HG02973 (cell line): Measurements from ENCODE around the gene CDH24.

Source experiments
- ATAC-seq: cut with Tn5 transposase; IDR thresholded peaks from one replicate; pipeline ENCODE4 v1.9.1; 2021; ENCODE audit warnings: moderate library complexity; ENCODE audit not compliant: unreplicated experiment

CDH24 gene

GRCh38 chr14:23066855-23067744 lies 9.8 kb upstream of the CDH24 start:
- no peak for ATAC-seq

- no peak for ATAC-seq
Observed at GRCh38 chr14:23066368-23066767, 9.0 kb upstream of the CDH24 start.

DNA sequence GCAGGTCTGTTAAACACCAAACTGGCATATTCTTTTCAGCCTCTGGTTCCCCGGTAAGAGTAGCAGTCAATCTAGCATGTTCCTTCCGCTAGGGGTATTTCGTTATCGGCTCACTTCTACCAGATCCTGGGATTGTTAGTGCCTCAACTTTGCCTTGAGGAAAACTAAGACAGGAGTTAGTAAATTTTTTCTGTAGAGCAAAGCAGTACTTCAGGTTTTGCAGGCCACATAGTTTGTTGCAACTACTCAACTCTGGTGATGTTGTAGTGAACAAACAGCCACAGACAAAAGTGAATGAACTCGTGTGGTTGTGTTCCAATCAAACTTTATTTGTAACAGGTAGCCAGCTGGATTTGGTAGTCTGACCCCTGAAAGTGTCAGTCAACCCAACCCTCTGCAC lies 6.3 kb upstream of the CDH24 start:
- no peak for ATAC-seq

DNA sequence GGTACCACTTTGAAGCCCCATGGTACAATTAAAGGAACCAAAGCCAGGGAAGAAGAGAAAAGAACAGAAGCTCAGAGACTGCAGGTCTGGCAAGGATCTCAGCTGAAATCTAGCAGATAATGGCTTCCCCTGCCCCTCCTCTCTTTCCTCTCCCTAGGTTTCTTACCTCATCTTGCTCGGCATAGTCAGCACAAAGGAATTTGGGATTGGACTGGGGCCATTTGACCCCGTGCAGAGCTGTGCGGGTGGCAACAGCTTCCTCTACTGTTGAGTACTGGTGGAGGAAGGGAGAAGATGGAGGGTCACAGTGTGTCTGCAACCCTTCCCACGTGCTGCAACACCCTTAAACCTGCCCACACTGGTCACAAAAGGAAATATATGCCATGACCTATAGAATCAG lies 4.7 kb upstream of the CDH24 start:
- no peak for ATAC-seq

DNA sequence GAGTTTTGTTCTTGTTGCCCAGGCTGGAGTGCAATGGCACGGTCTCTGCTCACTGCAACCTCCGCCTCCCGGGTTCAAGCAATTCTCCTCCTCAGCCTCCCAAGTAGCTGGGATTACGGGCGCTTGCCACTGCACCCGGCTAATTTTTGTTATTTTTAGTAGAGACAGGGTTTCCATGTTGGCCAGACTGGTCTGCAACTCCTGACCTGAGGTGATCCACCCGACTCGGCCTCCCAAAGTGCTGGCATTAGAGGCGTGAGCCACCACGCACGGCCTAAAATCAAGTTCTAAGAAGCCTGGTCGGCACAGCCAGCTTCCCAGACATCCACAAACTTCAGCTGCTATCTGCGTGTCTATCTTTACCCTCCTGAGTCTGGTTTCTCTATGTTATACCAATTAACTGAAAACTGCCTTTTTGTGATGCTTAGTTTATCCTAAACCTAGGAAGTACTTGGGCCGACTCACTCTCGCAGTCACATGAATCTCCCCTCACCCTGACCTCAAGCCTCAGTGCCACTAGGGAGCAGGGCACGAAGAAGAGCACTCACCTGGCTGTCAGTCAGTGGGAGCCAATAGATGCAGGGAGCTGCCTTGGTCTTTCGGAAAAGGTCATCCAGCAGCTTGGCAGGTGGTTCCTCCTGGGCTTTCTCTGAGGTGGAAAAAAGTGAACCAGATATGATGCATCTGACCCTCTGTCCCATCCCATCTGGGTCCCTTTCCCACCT lies 3.4 kb upstream of the CDH24 start:
- no peak for ATAC-seq

DNA sequence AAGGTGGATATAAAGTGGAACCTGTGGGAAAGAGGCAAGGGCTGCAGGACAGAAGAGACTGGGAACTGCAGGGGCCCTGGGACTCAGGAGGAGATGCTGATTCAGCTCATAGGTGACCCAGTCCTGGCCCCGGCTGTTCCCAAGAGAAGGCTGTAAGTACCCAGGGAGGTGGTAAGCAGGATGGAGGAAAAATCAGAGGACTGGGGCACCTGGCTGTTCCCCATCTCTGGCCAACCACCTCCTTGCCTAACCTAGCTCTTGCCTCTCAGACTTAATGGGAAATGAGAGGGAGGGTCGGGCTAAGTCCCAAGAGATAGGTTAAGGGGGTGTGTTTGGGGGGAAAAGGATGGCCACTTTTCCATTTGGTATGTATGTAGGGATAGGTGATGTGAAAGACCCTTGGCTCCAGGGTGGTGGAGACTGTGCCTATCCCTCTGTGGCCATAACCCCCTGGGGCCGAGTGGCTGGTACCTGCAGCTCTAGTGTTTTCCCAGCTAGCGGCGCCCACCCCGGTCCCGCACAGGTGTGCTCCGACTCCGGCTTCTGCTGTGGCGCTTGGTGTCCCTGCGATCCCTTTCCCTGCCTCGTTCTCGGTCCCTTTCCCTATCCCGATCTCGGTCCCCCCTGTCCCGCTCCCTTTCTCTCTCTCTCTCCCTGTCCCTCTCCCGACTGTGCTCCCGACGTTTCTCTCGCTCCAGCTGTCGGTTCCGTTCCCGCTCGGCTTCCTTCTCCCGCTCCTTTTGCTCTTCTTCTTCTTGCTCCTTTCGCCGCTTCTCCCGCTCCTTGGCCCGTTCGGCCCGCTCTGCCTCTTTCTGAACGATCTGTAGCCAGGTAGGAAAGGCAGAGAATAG lies 1.6 kb upstream of the CDH24 start:
- ATAC-seq: no peak

GRCh38 chr14:23057757-23058653 lies 685 bp upstream of the CDH24 start:
- ATAC-seq: peak; percentile 50

- ATAC-seq: peak; percentile 48
Observed at GRCh38 chr14:23056145-23056955, 970 bp downstream of the CDH24 start.

- ATAC-seq: no peak
Observed at GRCh38 chr14:23055621-23056144, 1.6 kb downstream of the CDH24 start.

GRCh38 chr14:23055147-23055550 lies 2.2 kb downstream of the CDH24 start:
- ATAC-seq: no peak

GRCh38 chr14:23054000-23054811 lies 3.1 kb downstream of the CDH24 start:
- no peak for ATAC-seq

DNA sequence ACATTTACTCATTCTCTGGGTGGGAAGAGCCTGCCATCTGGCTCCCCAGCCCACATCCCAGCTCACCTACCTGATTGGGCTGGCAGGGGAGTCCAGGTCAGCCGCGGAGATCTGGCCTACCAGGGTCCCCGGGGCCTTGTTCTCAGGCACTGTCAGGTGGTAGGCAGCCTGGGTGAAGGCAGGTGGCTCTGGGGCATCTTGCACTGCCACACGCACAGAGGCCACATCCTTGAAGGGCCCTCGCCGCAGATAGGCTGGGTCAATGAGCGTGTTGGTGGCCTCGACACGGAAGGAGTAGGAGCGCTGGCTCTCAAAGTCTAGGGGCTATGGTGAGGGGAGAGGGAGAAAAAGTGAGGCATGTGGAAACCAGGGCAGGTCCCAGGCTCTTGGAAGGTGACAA lies 3.9 kb downstream of the CDH24 start:
- ATAC-seq: no peak

GRCh38 chr14:23052671-23053070 lies 4.6 kb downstream of the CDH24 start:
- no peak for ATAC-seq

GRCh38 chr14:23052182-23052623 lies 5.1 kb downstream of the CDH24 start:
- ATAC-seq: no peak

- ATAC-seq: no peak
Observed at GRCh38 chr14:23051141-23052057, 5.9 kb downstream of the CDH24 start.

DNA sequence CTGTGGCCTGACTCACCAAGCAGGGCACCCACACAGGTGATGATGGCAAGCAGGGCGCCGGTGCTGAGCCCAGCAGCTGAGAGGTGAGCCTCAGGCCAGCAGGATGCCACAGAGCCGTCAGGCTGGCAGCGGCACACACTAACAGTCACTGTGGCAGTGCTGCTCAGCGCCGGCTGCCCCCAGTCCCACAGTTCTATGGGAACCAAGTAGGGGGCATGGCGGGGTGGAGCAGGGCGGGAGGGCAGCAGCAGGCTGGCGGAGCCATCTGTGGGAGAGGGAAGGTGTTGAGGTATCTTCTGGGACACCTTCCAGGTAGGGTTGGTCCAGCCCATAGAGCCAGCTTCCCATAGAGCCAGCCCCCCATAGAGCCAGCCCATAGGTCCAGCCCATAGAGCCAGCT lies 8.3 kb downstream of the CDH24 start:
- no peak for ATAC-seq
